GM23248 (cell line): Measurements from ENCODE around the gene ASS1.

Experiments
- EZH2 ChIP-seq: fragments of 200-600 bp; sonication (generic); IDR thresholded peaks from 2 replicates; pipeline ENCODE4 v1.6.1; 2018; ENCODE audit warnings: antibody characterized with exemption, mild to moderate bottlenecking; ENCODE audit not compliant: insufficient read depth, poor library complexity, severe bottlenecking
- EZH2phosphoT487 ChIP-seq: fragments of 200-600 bp; sonication (generic); IDR thresholded peaks from 2 replicates; pipeline ENCODE4 v1.6.1; 2018; ENCODE audit warnings: antibody characterized with exemption, moderate library complexity, mild to moderate bottlenecking, low read depth; ENCODE audit not compliant: insufficient read depth

DNA sequence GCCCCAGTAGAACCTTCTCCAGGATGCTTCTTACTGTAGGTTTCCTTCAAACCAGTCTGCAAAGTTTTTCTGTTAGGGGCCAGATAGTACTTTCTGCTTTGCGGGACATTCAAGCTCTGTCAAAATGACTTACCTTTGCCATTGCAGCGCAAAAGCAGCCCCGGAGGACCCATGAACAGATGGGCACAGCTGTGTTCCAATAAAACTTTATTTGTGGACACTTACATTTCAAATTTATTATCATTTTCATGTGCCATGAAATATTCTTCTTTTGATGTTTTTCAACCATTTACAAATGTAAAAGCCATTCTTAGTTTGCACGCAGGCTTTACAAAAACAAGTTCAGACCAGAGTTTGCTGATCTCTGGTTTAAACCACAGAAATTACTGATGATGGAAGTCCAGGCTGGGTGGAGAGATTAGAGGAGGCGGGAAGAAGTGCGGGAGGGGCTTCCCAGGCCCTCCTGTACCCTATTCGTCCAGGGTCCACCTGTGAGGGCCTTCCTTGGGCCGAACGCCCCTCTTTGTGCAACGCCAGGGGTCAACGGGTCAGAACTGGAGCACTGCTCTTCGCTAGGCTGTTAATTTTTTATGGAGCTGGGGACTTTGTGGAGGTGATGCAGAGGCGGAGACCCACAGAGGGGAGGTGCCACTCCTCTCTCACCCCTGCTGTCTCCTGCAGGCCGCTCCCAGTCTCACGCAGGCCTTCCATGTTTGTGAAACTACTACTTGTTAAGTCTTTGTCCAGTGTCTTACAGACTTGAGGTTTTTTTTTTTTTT, 7.6 kb upstream of the ASS1 start:
- no peak for TF ChIP-seq EZH2phosphoT487
- TF ChIP-seq EZH2 = no peak
